MM.1S (cell line): ENCODE measurements around the gene CDH4.

Source experiments
- DNase-seq: peaks from one replicate; pipeline ENCODE4 v3.0.0-alpha.2; 2015
- H2AFZ ChIP-seq: fragments of 300-600 bp; sonication (generic); 2 replicates; pipeline ENCODE4 v1.6.0; 2016; ENCODE audit warnings: antibody characterized with exemption, low read length
- H3F3A ChIP-seq: fragments of 300-600 bp; sonication (generic); 2 replicates; pipeline ENCODE4 v1.6.1; 2016; ENCODE audit warnings: mild to moderate bottlenecking, antibody characterized with exemption, low read length, moderate library complexity, mixed read lengths; ENCODE audit not compliant: insufficient read depth
- H3K27ac ChIP-seq: fragments of 300-600 bp; sonication (generic); 2 replicates; pipeline ENCODE4 v1.5.1; 2016; ENCODE audit warnings: mild to moderate bottlenecking, low read length
- H3K27me3 ChIP-seq: fragments of 300-600 bp; sonication (generic); replicated peaks from 2 replicates; pipeline ENCODE4 v1.6.0; 2016; ENCODE audit warnings: low read length; ENCODE audit not compliant: insufficient read depth
- H3K36me3 ChIP-seq: fragments of 300-600 bp; sonication (generic); replicated peaks from 2 replicates; pipeline ENCODE4 v1.6.1; 2016; ENCODE audit warnings: mild to moderate bottlenecking, low read length, mixed read lengths; ENCODE audit not compliant: insufficient read depth
- H3K4me1 ChIP-seq: fragments of 300-600 bp; sonication (generic); 2 replicates; pipeline ENCODE4 v1.6.1; 2016; ENCODE audit warnings: low read length, mixed read lengths
- H3K4me2 ChIP-seq: fragments of 300-600 bp; sonication (generic); 2 replicates; pipeline ENCODE4 v1.6.0; 2016; ENCODE audit warnings: low read depth, low read length
- H3K4me3 ChIP-seq: fragments of 300-600 bp; sonication (generic); 2 replicates; pipeline ENCODE4 v1.5.1; 2016; ENCODE audit warnings: low read length, mixed read lengths
- H3K79me2 ChIP-seq: fragments of 300-600 bp; sonication (generic); 2 replicates; pipeline ENCODE4 v1.6.1; 2016; ENCODE audit warnings: mixed run types, low read length, mixed read lengths
- H3K9ac ChIP-seq: fragments of 300-600 bp; sonication (generic); 2 replicates; pipeline ENCODE4 v1.6.1; 2016; ENCODE audit warnings: low read length, mixed read lengths
- H3K9me2 ChIP-seq: fragments of 300-600 bp; sonication (generic); replicated peaks from 2 replicates; pipeline ENCODE4 v1.6.1; 2016; ENCODE audit warnings: mild to moderate bottlenecking, low read length, mixed read lengths; ENCODE audit not compliant: insufficient read depth
- H3K9me3 ChIP-seq: fragments of 300-600 bp; sonication (generic); replicated peaks from 2 replicates; pipeline ENCODE4 v1.6.1; 2016; ENCODE audit warnings: mild to moderate bottlenecking, low read length, mixed read lengths; ENCODE audit not compliant: insufficient read depth
- H4K20me1 ChIP-seq: fragments of 300-600 bp; sonication (generic); 2 replicates; pipeline ENCODE4 v1.6.1; 2016; ENCODE audit warnings: mild to moderate bottlenecking, low read length, moderate library complexity, mixed read lengths; ENCODE audit not compliant: insufficient read depth
- CTCF ChIP-seq: fragments of 300-600 bp; sonication (generic); IDR thresholded peaks from 2 replicates; pipeline ENCODE4 v1.5.1; 2016; ENCODE audit warnings: antibody characterized with exemption, low read length, mixed read lengths
- EZH2 ChIP-seq: fragments of 300-600 bp; sonication (generic); optimal IDR thresholded peaks from 2 replicates; pipeline ENCODE3; 2017; ENCODE audit warnings: low read depth, mild to moderate bottlenecking, antibody characterized with exemption, low read length, mixed read lengths
- EZH2phosphoT487 ChIP-seq: fragments of 300-600 bp; sonication (generic); IDR thresholded peaks from 2 replicates; pipeline ENCODE4 v1.6.1; 2018; ENCODE audit warnings: antibody characterized with exemption, low read length

CDH4 gene

GRCh38 chr20:61333484-61334108, 81.5 kb downstream of the CDH4 start:
- no peaks in the 10 kb centered on the region for H3K79me2 ChIP-seq
- no peak for DNase-seq
- no peaks in the 10 kb centered on the region for H3F3A ChIP-seq
- no peaks in the 10 kb centered on the region for H3K9me3 ChIP-seq
- TF ChIP-seq CTCF (no peak), EZH2 (no peak), EZH2phosphoT487 (no peak)
- H3K9me2 ChIP-seq = no peaks in the 10 kb centered on the region
- H3K4me2 ChIP-seq = no peak overlapping the region
- H2AFZ ChIP-seq = no peak overlapping the region
- no peak overlapping the region for H3K27ac ChIP-seq
- H3K4me3 ChIP-seq = no peak overlapping the region
- H3K27me3 ChIP-seq = peaks cover 31% of the 10 kb centered on the region
- H3K36me3 ChIP-seq = no peaks in the 10 kb centered on the region
- no peaks in the 10 kb centered on the region for H4K20me1 ChIP-seq
- no peak overlapping the region for H3K9ac ChIP-seq
- H3K4me1 ChIP-seq = no peaks in the 10 kb centered on the region

- DNase-seq = no peak
- H3K9me2 ChIP-seq = no peaks in the 10 kb centered on the region
- TF ChIP-seq EZH2 (no peak), CTCF (no peak), EZH2phosphoT487 (no peak)
- H3K4me3 ChIP-seq = no peak overlapping the region
- H2AFZ ChIP-seq = no peak overlapping the region
- H4K20me1 ChIP-seq = no peaks in the 10 kb centered on the region
- no peaks in the 10 kb centered on the region for H3K36me3 ChIP-seq
- H3K4me1 ChIP-seq = no peaks in the 10 kb centered on the region
- H3K4me2 ChIP-seq = no peak overlapping the region
- H3K79me2 ChIP-seq = no peaks in the 10 kb centered on the region
- peaks cover 67% of the 10 kb centered on the region for H3K27me3 ChIP-seq
- H3F3A ChIP-seq = no peaks in the 10 kb centered on the region
- no peaks in the 10 kb centered on the region; the same call in 1 of the 2 replicates for H3K9me3 ChIP-seq
- no peak overlapping the region for H3K27ac ChIP-seq
- H3K9ac ChIP-seq = no peak overlapping the region
These were observed 88.1 kb downstream of the CDH4 start for GRCh38 chr20:61340157-61340556.

- peaks cover 69% of the 10 kb centered on the region for H3K27me3 ChIP-seq
- H2AFZ ChIP-seq = no peak overlapping the region
- no peak overlapping the region for H3K9ac ChIP-seq
- no peaks in the 10 kb centered on the region for H3K36me3 ChIP-seq
- no peaks in the 10 kb centered on the region for H4K20me1 ChIP-seq
- no peaks in the 10 kb centered on the region for H3K79me2 ChIP-seq
- H3K4me3 ChIP-seq = no peak overlapping the region
- no peaks in the 10 kb centered on the region for H3K9me2 ChIP-seq
- H3K4me2 ChIP-seq = no peak overlapping the region
- H3K27ac ChIP-seq = no peak overlapping the region
- no peaks in the 10 kb centered on the region for H3F3A ChIP-seq
- H3K9me3 ChIP-seq = no peaks in the 10 kb centered on the region; the same call in 1 of the 2 replicates
- no peak for TF ChIP-seq EZH2
- TF ChIP-seq CTCF = no peak
- TF ChIP-seq EZH2phosphoT487 = no peak
- no peaks in the 10 kb centered on the region for H3K4me1 ChIP-seq
- DNase-seq = no peak
These were observed 89.5 kb downstream of the CDH4 start for GRCh38 chr20:61341605-61342004.
